ENCODE data around the gene ANO1.

The ANO1 gene

GRCh38 chr11:70118642-70119041 lies 40.5 kb downstream of the ANO1 start:
- H3K4me1 Mint-ChIP-seq (ENCODE audit: low read depth), result no peaks in the 10 kb centered on the region
- H3K9me3 Mint-ChIP-seq, result peaks cover 14% of the 10 kb centered on the region
- no peak overlapping the region for H3K27ac Mint-ChIP-seq
- no peak overlapping the region for H3K4me3 Mint-ChIP-seq
- H3K27me3 Mint-ChIP-seq (ENCODE audit: low read depth), result no peaks in the 10 kb centered on the region
- H3K36me3 Mint-ChIP-seq (ENCODE audit: low read depth), result no peaks in the 10 kb centered on the region

GRCh38 chr11:70119502-70119901 lies 41.4 kb downstream of the ANO1 start:
- no peak overlapping the region for H3K4me3 Mint-ChIP-seq
- no peaks in the 10 kb centered on the region for H3K36me3 Mint-ChIP-seq (ENCODE audit: low read depth)
- H3K27ac Mint-ChIP-seq, result no peak overlapping the region
- peaks cover 14% of the 10 kb centered on the region for H3K9me3 Mint-ChIP-seq
- no peaks in the 10 kb centered on the region for H3K4me1 Mint-ChIP-seq (ENCODE audit: low read depth)
- no peaks in the 10 kb centered on the region for H3K27me3 Mint-ChIP-seq (ENCODE audit: low read depth)

- Mint-ChIP-seq H3K27me3 (ENCODE audit: low read depth) (no peaks in the 10 kb centered on the region), H3K36me3 (ENCODE audit: low read depth) (no peaks in the 10 kb centered on the region), H3K4me3 (no peak overlapping the region), H3K4me1 (ENCODE audit: low read depth) (no peaks in the 10 kb centered on the region), H3K27ac (no peak overlapping the region), H3K9me3 (peaks cover 14% of the 10 kb centered on the region)
These were observed 42.6 kb downstream of the ANO1 start for GRCh38 chr11:70120674-70121073.

DNA sequence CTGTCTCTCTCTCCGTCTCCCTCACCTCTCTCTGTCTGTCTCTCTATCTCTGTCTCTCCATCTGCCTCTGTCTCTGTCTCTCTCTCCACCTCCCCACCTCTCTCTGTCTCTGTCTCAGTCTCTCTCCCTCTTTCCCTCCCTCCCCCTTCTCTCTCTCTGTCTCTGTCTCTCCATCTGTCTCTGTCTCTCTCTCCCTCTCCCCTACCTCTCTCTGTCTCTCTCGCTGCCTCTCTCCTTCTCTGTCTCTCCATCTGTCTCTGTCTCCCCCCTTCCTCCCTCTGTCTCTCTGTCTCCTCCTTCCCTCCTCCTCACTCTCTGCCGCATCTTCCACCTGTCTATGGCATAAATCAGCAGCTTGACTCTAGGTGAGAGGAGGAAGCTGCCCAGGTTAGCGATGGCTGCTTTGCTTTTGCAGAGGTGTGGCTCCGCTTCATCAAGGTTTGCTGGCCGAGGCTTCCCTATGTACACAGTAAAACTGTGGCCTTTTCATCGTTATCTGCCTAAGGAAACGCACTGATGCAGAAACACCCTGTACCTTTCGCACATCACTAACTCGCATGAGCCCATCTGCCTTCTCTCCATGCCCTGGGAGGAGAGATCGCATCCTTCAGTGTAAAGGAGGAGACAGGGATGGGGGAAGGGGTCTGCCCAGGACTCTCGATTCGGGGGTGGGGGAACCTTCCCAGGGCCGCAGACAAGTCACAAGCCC lies 44.5 kb downstream of the ANO1 start:
- Mint-ChIP-seq H3K4me3 (no peak overlapping the region), H3K27ac (no peak overlapping the region), H3K27me3 (ENCODE audit: low read depth) (no peaks in the 10 kb centered on the region), H3K36me3 (ENCODE audit: low read depth) (no peaks in the 10 kb centered on the region), H3K9me3 (peaks cover 14% of the 10 kb centered on the region), H3K4me1 (ENCODE audit: low read depth) (no peaks in the 10 kb centered on the region)

DNA sequence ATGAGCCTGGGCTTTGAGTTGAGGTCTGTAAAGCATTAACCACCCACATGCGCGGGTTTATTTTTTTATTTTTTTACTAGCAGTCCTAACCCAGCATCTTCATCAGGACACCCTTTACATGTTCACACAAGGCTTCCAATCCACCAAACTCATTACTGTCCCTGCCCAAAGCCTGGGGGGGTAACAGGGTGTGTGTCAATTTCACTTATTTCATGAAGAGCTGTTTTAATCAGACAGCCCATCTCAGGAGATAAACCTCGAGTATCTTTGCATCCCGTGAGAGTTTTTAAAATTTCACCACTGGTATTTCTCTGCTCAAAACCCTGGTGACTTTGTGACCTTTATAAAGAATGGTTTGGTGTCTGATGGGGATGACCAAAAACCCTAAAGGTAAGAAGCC lies 45.6 kb downstream of the ANO1 start:
- Mint-ChIP-seq H3K27me3 (ENCODE audit: low read depth) (no peaks in the 10 kb centered on the region), H3K4me1 (ENCODE audit: low read depth) (no peaks in the 10 kb centered on the region), H3K36me3 (ENCODE audit: low read depth) (no peaks in the 10 kb centered on the region), H3K9me3 (peaks cover 8% of the 10 kb centered on the region), H3K4me3 (no peak overlapping the region), H3K27ac (no peak overlapping the region)

GRCh38 chr11:70124321-70125000 lies 46.3 kb downstream of the ANO1 start:
- H3K4me1 Mint-ChIP-seq (ENCODE audit: low read depth), result no peaks in the 10 kb centered on the region
- H3K27me3 Mint-ChIP-seq (ENCODE audit: low read depth), result no peaks in the 10 kb centered on the region
- H3K36me3 Mint-ChIP-seq (ENCODE audit: low read depth), result no peaks in the 10 kb centered on the region
- H3K4me3 Mint-ChIP-seq, result no peak overlapping the region
- H3K9me3 Mint-ChIP-seq, result peaks cover 1% of the 10 kb centered on the region
- no peak overlapping the region for H3K27ac Mint-ChIP-seq

DNA sequence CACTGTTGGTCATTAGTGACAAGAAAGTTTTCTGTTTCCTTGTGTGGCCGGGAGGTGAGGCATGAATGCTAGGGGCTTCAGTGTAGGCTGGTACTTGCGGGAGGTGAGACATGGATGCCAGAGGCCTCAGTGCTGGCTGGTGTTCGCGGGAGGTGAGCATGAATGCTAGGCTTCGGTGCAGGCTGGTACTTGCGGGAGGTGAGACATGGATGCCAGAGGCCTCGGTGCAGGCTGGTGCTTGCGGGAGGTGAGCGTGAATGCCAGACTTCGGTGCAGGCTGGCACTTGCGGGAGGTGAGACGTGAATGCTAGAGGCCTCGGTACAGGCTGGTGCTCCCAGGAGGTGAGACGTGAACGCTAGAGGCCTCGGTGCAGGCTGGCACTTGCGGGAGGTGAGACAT lies 48.4 kb downstream of the ANO1 start:
- Mint-ChIP-seq H3K36me3 (ENCODE audit: low read depth) (no peaks in the 10 kb centered on the region), H3K9me3 (no peaks in the 10 kb centered on the region), H3K27ac (no peak overlapping the region), H3K27me3 (ENCODE audit: low read depth) (no peaks in the 10 kb centered on the region), H3K4me3 (no peak overlapping the region), H3K4me1 (ENCODE audit: low read depth) (no peaks in the 10 kb centered on the region)

GRCh38 chr11:70127653-70128434 lies 49.7 kb downstream of the ANO1 start:
- no peaks in the 10 kb centered on the region for H3K36me3 Mint-ChIP-seq (ENCODE audit: low read depth)
- no peaks in the 10 kb centered on the region for H3K4me1 Mint-ChIP-seq (ENCODE audit: low read depth)
- H3K4me3 Mint-ChIP-seq, result no peak overlapping the region
- no peak overlapping the region for H3K27ac Mint-ChIP-seq
- no peaks in the 10 kb centered on the region for H3K27me3 Mint-ChIP-seq (ENCODE audit: low read depth)
- no peaks in the 10 kb centered on the region for H3K9me3 Mint-ChIP-seq

GRCh38 chr11:70128435-70128906 lies 50.4 kb downstream of the ANO1 start:
- Mint-ChIP-seq H3K4me3 (no peak overlapping the region), H3K4me1 (ENCODE audit: low read depth) (no peaks in the 10 kb centered on the region), H3K27me3 (ENCODE audit: low read depth) (no peaks in the 10 kb centered on the region), H3K27ac (no peak overlapping the region), H3K9me3 (no peaks in the 10 kb centered on the region), H3K36me3 (ENCODE audit: low read depth) (no peaks in the 10 kb centered on the region)

DNA sequence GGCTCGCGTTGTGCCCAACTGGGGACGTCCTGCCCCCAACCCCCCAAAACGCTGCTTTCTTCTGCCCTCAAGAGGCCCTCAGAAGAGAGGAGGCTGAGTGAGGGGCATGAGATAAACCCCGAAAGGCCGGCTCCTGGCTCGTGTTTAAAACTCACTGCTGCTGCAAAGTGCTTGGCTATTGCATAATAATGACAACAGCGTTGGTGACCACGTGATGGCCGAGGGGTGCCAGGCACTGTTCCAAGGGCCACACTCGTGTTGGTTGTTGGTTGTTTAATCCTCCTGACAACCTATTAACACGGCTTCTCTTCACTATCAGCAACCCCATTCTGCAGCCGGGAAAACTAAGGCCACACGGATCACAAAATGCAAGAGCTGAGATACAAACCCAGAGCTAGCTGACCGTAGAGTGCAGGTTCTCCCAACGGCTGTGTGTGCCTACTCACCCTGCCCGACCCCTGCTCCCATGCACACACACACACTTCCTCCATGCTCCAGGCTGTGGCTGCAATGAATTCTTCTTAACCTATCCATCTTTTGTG lies 51.0 kb downstream of the ANO1 start:
- no peaks in the 10 kb centered on the region for H3K27me3 Mint-ChIP-seq (ENCODE audit: low read depth)
- H3K4me1 Mint-ChIP-seq (ENCODE audit: low read depth), result no peaks in the 10 kb centered on the region
- H3K36me3 Mint-ChIP-seq (ENCODE audit: low read depth), result no peaks in the 10 kb centered on the region
- no peak overlapping the region for H3K4me3 Mint-ChIP-seq
- H3K27ac Mint-ChIP-seq, result no peak overlapping the region
- H3K9me3 Mint-ChIP-seq, result no peaks in the 10 kb centered on the region

- H3K4me3 Mint-ChIP-seq, result no peak overlapping the region
- no peaks in the 10 kb centered on the region for H3K27me3 Mint-ChIP-seq (ENCODE audit: low read depth)
- H3K4me1 Mint-ChIP-seq (ENCODE audit: low read depth), result no peaks in the 10 kb centered on the region
- no peaks in the 10 kb centered on the region for H3K36me3 Mint-ChIP-seq (ENCODE audit: low read depth)
- H3K27ac Mint-ChIP-seq, result no peak overlapping the region
- H3K9me3 Mint-ChIP-seq, result no peaks in the 10 kb centered on the region
These were observed 52.5 kb downstream of the ANO1 start for GRCh38 chr11:70130636-70131035.

DNA sequence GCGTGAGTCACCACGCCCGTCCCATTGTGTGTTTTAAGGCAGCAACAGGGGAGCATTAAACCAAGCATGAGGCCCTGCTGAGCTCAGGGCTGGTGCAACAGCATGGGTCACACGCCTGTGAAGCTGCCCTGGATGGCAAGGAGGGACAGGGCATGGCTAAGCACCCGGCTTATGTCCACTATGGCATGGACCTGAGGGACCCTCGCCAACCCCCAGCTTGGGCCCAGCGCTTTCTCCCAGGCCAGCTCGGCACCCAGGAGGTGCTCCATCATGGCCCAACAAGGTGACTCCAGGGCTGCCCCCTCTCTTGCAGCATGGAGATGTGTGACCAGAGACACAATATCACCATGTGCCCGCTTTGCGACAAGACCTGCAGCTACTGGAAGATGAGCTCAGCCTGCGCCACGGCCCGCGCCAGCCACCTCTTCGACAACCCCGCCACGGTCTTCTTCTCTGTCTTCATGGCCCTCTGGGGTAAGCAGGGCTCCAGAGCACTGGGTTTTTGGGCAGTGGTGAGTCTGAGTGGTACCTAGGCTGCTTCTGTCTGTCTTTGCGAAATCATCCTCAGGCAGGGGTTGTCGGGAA lies 53.6 kb downstream of the ANO1 start:
- Mint-ChIP-seq H3K9me3 (no peaks in the 10 kb centered on the region), H3K4me1 (ENCODE audit: low read depth) (no peaks in the 10 kb centered on the region), H3K27me3 (ENCODE audit: low read depth) (no peaks in the 10 kb centered on the region), H3K4me3 (no peak overlapping the region), H3K36me3 (ENCODE audit: low read depth) (no peaks in the 10 kb centered on the region), H3K27ac (no peak overlapping the region)

GRCh38 chr11:70132641-70133040 lies 54.5 kb downstream of the ANO1 start:
- Mint-ChIP-seq H3K4me1 (ENCODE audit: low read depth) (no peaks in the 10 kb centered on the region), H3K36me3 (ENCODE audit: low read depth) (no peaks in the 10 kb centered on the region), H3K27me3 (ENCODE audit: low read depth) (no peaks in the 10 kb centered on the region), H3K9me3 (no peaks in the 10 kb centered on the region), H3K27ac (no peak overlapping the region), H3K4me3 (no peak overlapping the region)

- Mint-ChIP-seq H3K27ac (no peak overlapping the region), H3K4me3 (no peak overlapping the region), H3K27me3 (ENCODE audit: low read depth) (no peaks in the 10 kb centered on the region), H3K4me1 (ENCODE audit: low read depth) (no peaks in the 10 kb centered on the region), H3K36me3 (ENCODE audit: low read depth) (no peaks in the 10 kb centered on the region), H3K9me3 (no peaks in the 10 kb centered on the region)
These were observed 55.7 kb downstream of the ANO1 start for GRCh38 chr11:70133771-70134335.
